Urothelium cell line (cell line): Measurements from ENCODE around the gene CDYL.

Source experiments
- DNase-seq: peaks from one replicate; pipeline ENCODE4 v3.0.0; 2011; ENCODE audit warnings: low spot score, mixed read lengths
- FAIRE-seq: peaks from 2 replicates; lab custom pipeline; 2011; peaks lifted over from hg19 to GRCh38; lab: Jason Lieb, UNC

CDYL gene

GRCh38 chr6:4929097-4929718 lies 153.0 kb downstream of the CDYL start:
- no peak for DNase-seq
- FAIRE-seq, result no peak

GRCh38 chr6:4930025-4930691 lies 154.0 kb downstream of the CDYL start:
- DNase-seq (no peak), FAIRE-seq (no peak)

DNA sequence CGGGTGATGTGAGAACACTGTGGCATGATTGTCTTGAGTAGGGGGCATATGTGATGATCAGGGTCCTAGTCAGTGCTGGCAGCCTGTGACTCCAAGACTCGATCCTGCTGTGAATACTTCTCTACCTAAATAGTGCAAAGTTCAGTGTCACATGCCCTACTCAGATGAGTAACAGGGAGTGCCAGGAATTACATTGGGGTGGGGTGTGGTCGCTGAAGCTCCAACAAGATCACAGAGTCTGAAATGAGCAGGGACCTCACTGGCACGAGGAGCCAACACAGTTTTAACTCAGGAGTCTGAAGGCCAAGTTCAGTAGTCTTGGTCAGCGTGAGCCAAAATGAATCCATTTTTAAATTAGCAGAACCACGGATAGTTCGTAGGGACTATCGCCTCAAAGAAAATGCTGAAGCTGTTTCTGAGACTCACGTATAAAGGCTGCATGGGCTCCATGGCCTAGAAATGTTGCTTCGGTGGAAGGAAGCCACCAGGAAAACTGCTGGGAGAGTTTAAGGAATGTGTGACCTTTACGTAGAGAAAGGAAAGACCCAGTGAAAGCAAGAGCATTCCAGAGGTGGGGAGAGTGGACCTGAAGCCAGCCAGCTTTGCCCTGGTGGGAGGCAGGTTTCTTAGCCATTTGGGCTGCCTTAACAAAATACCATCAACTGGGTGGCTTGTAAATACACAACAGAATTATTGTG lies 155.5 kb downstream of the CDYL start:
- DNase-seq (no peak), FAIRE-seq (no peak)

- DNase-seq, result no peak
These were observed 156.2 kb downstream of the CDYL start for GRCh38 chr6:4932228-4932903.

GRCh38 chr6:4935486-4935885 lies 159.3 kb downstream of the CDYL start:
- DNase-seq (no peak), FAIRE-seq (no peak)

More at GRCh38 chr6:4932228-4932903, 156.2 kb downstream of the CDYL start:
- no peak for FAIRE-seq

DNA sequence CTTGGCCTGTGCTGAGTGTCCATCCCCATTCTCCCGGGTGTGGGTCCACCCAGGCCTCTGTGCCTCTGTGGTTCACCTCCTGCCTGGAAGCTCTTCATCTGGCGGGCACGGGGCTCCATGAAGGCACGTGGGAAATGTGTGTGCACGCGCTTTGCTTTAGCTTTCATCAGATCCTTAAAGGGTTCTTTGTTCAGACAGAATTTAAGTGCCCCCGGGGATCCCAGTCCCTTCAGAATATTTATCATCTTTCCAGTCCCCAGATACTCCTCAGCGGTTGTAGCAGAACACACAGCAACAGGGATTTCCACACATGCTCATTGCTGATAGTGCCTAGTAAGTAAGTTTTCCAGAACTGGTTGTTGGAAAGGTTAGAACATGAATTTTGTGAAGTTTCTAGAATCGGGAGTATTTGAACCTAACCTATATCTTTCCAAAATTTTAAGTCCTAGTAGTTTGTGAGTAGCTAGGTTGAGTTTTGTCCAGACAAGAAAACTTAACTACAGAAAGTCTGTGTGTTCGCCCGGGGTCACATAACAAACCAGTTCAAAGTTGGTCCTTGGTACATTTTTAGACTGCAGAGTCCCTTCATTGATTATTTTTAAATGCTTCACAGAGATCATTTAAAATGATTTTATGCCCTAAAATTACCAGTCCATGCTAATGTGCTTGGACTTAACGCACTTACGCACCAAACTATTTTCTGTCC lies 159.9 kb downstream of the CDYL start:
- DNase-seq (no peak), FAIRE-seq (no peak)

GRCh38 chr6:4936681-4937041 lies 160.5 kb downstream of the CDYL start:
- DNase-seq (peak; percentile 18), FAIRE-seq (no peak)

GRCh38 chr6:4937414-4937813 lies 161.2 kb downstream of the CDYL start:
- FAIRE-seq, result no peak
- DNase-seq, result no peak

- FAIRE-seq (no peak), DNase-seq (no peak)
These were observed 163.0 kb downstream of the CDYL start for GRCh38 chr6:4939241-4939640.

- FAIRE-seq (no peak), DNase-seq (no peak)
These were observed 164.2 kb downstream of the CDYL start for GRCh38 chr6:4940416-4940815.

GRCh38 chr6:4941782-4942672 lies 165.8 kb downstream of the CDYL start:
- DNase-seq (peak; percentile 82), FAIRE-seq (no peak)

DNA sequence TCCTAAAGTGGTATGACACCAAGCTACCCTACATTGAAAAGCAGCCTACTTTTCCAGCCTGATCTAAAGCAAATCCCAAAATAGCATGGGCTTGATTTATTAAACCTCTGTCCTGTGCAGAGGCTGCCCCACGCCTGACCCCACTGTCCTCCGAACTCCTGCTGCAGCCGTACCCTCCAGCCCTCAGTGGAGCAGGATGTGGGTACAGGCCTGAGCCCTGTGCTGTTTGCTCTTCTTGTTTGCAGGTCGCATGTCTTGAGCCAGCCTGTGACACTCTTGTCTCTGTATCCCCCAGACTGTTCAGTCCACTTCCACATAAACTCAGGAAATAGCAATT lies 166.4 kb downstream of the CDYL start:
- FAIRE-seq (no peak), DNase-seq (no peak)

DNA sequence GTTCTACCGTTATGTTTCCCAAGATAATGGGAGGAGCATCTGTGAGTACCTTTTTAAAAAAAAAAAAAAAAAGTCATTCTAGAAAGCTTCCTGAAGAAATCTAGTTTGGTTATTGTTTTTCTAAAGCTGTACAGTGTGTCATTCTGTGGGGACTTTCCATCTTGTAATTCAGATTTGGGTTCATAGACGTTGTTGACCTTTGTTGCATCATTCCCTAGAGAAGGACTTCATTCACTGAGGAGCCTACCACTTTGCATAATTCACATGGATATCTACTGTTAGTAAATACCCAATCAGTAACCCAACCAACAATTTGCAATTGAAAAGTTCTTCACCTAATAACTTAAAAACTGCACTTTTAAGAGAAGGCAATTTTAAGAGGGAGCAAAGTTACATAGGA lies 167.5 kb downstream of the CDYL start:
- FAIRE-seq, result no peak
- no peak for DNase-seq

DNA sequence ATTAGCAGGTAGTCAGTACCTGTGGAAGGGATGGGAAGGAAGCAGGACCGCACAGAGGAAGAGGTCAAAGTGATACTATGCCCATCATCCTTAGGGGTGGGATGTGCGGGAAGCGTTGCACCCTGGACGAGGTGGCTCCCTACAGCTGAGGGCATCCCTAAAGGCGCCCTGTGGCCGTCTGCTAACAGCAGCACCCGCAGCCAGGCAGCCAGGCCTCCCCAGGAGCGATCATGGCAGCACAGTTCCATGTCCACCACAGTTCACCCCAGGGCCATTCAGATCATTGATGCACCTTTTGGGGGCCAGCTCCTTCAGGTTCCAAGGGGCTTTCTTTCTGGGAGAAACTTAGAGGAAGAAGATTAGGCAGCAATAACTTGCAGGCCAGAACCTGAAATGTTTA lies 168.1 kb downstream of the CDYL start:
- FAIRE-seq (no peak), DNase-seq (no peak)

DNA sequence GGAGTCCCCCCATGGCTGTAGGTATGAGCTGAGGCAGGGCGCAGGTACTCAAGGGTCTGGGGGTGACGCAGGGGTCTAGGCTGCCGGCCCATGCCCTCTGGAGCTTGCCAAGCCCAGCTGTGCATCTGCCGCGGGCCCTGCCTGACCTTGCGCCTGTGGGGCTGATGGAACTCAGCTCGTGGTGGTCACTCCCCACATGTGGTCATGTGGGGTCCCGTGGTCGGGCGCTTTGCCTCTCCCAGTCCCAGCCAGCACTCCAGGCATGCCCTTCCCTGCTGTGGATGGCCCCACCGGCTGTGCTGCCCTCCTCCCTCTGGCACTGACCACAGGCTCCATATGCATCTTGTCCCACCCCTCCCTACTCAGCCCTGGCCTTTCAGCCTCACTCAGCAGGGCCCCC lies 170.3 kb downstream of the CDYL start:
- FAIRE-seq (no peak), DNase-seq (no peak)

DNA sequence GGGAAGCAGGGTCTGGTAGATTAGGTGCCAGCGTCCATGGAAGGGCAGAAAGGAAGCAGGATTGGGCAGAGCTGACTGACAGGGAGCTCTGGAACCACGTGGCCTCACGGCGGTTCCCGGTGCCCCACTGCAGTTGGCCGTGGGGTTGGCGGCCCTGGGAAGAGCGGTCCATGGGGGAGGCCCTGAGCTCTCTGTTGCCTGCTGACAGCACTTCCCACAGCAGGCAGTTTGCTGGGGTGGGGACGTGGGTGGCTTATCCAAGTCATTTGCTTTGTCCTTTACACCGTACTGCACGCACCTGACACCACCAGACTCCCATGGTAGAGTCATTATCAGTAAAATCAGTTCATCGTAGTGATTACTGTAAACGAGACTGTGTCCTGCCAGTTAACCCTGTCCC lies 171.5 kb downstream of the CDYL start:
- FAIRE-seq, result no peak
- no peak for DNase-seq

- FAIRE-seq, result no peak
- no peak for DNase-seq
These were observed 172.7 kb downstream of the CDYL start for GRCh38 chr6:4948781-4949450.

DNA sequence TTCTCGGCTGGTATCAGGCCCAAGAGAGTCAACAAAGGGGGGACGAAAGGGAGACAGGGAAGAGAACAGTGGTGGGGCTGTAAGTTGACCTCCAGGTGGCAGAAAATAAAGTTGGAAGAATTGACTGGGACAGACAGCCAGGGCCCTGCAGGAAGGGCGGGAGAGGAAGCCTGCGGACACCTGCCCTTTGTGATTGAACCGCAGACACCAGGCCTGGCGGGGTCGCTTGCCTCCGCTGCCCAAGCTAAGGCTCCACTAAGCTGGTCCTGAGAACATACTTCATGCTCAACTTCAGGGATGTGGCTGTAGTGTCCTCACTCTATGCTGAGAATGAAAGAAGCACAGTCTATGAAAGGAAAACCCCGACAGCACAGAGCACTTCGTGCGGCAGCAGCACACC lies 173.9 kb downstream of the CDYL start:
- no peak for FAIRE-seq
- DNase-seq, result no peak

- DNase-seq, result no peak
- FAIRE-seq, result no peak
These were observed 174.8 kb downstream of the CDYL start for GRCh38 chr6:4950836-4951533.
